Stimulated activated CD8-positive, alpha-beta memory T cell treated with anti-CD3 and anti-CD28 coated beads, Interleukin-7, amount 100 ng/mL, for 48 hours (primary cell): ENCODE data around the gene HP1BP3.
"Not testable (repeated sequence)": the region's sequence is repeated elsewhere in the genome, so short reads cannot be mapped to it uniquely, and the experiment has no call there.

ENCODE experiments used
- DNase-seq, 2 donors: peaks; one replicate each; pipeline ENCODE4 v3.0.0-alpha.2; 2020; ENCODE audit warnings: low read depth in 1 of 2; ENCODE audit errors: extremely low read depth in 1 of 2

Gene HP1BP3

GRCh38 chr1:20787029-20787839, at the start of gene HP1BP3:
HP1BP3 (minus strand) TSS chr1:20787307; CDS start chr1:20780440, 6,867 bp downstream.
- DNase-seq, result peak; percentile 52 to 65

- no peak for DNase-seq
Measured at GRCh38 chr1:20836230-20836629, 49.1 kb upstream of the HP1BP3 start.

- no peak for DNase-seq
Measured at GRCh38 chr1:20834780-20835179, 47.7 kb upstream of the HP1BP3 start.

GRCh38 chr1:20834192-20834591, 47.1 kb upstream of the HP1BP3 start:
- DNase-seq, result no peak

GRCh38 chr1:20830378-20830777, 43.3 kb upstream of the HP1BP3 start:
- DNase-seq, result no peak

- no peak for DNase-seq
Measured at GRCh38 chr1:20829946-20830345, 42.8 kb upstream of the HP1BP3 start.

GRCh38 chr1:20829531-20829930, 42.4 kb upstream of the HP1BP3 start:
- no peak for DNase-seq

- DNase-seq, result no peak
Measured at GRCh38 chr1:20823845-20824244, 36.7 kb upstream of the HP1BP3 start.

GRCh38 chr1:20821466-20821865, 34.4 kb upstream of the HP1BP3 start:
- DNase-seq, result no peak

GRCh38 chr1:20819818-20820217, 32.7 kb upstream of the HP1BP3 start:
- DNase-seq, result no peak

GRCh38 chr1:20814534-20814871, 27.4 kb upstream of the HP1BP3 start:
- DNase-seq, result no peak

GRCh38 chr1:20811916-20812315, 24.8 kb upstream of the HP1BP3 start:
- no peak for DNase-seq

GRCh38 chr1:20793236-20793635, 6.1 kb upstream of the HP1BP3 start:
- DNase-seq, result no peak

GRCh38 chr1:20792196-20792595, 5.1 kb upstream of the HP1BP3 start:
- DNase-seq, result no peak

- no peak for DNase-seq
Measured at GRCh38 chr1:20790785-20791184, 3.7 kb upstream of the HP1BP3 start.

- DNase-seq, result not testable (repeated sequence)
Measured at GRCh38 chr1:20789598-20789997, 2.5 kb upstream of the HP1BP3 start.

- no peak for DNase-seq
Measured at GRCh38 chr1:20787840-20788795, 1.0 kb upstream of the HP1BP3 start.

- peak; percentile 93 to 96 for DNase-seq
Measured at GRCh38 chr1:20786253-20787028, 666 bp downstream of the HP1BP3 start.

GRCh38 chr1:20785907-20786252, 1.2 kb downstream of the HP1BP3 start:
- DNase-seq, result no peak

GRCh38 chr1:20775700-20776099, 11.4 kb downstream of the HP1BP3 start:
- no peak for DNase-seq

- no peak for DNase-seq
Measured at GRCh38 chr1:20771780-20772179, 15.3 kb downstream of the HP1BP3 start.
